ENCODE data around the gene STIP1. TPM values are rescaled to one million over a fixed set of nuclear protein-coding genes. Genes with fewer than 3 reads are reported as not detected.

Gene STIP1
- total and polyA plus RNA-seq, 9 of the 15 experiments (the other 6 are each of a cell fraction or from before 2014, with no cell fraction given) = 58.1 to 465 (median 346) TPM

DNA sequence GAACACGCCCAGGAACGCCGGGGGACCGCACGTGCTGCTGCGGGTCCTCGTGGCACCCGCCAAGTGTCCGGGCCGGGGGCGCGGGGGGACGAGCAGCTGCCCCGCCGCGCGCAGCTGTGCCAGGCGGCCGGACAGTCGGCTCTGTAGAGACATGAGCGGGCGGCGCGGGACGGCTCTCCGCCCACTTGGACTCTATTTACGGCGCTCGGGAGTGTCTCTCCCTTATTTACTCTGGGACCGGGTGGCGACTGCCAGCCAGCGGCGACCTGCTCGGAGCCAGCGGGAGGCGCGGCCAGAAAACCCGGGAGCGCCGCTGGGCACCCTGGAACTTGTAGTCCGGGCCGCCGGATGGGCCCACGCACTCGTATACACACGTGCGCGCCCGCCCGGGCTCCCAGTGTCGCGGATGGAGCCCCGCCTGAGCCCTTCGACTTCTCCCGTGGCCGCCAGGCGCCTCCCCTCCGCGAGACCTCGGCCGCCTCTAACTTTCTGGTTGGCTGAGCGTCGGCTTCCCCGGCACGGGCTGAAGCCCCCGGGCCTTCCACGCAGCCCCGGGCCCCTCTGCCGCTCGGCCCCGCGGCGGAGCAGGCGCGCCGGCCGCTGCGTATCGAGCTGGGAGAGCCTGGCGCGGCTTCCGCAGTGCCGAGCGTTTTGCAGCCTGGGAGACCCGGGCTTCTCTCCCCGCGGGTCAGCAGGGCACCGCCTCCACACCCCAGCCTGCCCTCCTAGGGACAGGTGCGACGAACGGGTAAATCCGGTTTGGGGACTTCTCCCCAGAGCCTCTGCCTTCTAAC lies 19.9 kb upstream of the STIP1 start, which contains the start of gene MACROD1 (continued):
- TF ChIP-seq, protein P1, sequence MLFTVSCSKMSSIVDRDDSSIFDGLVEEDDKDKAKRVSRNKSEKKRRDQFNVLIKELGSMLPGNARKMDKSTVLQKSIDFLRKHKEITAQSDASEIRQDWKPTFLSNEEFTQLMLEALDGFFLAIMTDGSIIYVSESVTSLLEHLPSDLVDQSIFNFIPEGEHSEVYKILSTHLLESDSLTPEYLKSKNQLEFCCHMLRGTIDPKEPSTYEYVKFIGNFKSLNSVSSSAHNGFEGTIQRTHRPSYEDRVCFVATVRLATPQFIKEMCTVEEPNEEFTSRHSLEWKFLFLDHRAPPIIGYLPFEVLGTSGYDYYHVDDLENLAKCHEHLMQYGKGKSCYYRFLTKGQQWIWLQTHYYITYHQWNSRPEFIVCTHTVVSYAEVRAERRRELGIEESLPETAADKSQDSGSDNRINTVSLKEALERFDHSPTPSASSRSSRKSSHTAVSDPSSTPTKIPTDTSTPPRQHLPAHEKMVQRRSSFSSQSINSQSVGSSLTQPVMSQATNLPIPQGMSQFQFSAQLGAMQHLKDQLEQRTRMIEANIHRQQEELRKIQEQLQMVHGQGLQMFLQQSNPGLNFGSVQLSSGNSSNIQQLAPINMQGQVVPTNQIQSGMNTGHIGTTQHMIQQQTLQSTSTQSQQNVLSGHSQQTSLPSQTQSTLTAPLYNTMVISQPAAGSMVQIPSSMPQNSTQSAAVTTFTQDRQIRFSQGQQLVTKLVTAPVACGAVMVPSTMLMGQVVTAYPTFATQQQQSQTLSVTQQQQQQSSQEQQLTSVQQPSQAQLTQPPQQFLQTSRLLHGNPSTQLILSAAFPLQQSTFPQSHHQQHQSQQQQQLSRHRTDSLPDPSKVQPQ (CRISPR knock-in tag; IDR thresholded peaks at IDR 0.05; ENCODE audit: borderline replicate concordance) = no peak
- peak; percentile 68 for TF ChIP-seq ELF1 (tag; IDR thresholded peaks at IDR 0.05)
- TF ChIP-seq, protein P2, sequence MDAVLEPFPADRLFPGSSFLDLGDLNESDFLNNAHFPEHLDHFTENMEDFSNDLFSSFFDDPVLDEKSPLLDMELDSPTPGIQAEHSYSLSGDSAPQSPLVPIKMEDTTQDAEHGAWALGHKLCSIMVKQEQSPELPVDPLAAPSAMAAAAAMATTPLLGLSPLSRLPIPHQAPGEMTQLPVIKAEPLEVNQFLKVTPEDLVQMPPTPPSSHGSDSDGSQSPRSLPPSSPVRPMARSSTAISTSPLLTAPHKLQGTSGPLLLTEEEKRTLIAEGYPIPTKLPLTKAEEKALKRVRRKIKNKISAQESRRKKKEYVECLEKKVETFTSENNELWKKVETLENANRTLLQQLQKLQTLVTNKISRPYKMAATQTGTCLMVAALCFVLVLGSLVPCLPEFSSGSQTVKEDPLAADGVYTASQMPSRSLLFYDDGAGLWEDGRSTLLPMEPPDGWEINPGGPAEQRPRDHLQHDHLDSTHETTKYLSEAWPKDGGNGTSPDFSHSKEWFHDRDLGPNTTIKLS (IDR thresholded peaks at IDR 0.05; ENCODE audit: borderline replicate concordance, low read depth) = peak; percentile 87
- TF ChIP-seq ZFP36 (IDR thresholded peaks at IDR 0.05; ENCODE audit: low read depth, low read length, partially characterized antibody) = no peak
- no peak for TF ChIP-seq ZNF133 (CRISPR knock-in tag; IDR thresholded peaks at IDR 0.05)
- TF ChIP-seq RBBP5 (IDR thresholded peaks at IDR 0.05; ENCODE audit: borderline replicate concordance, insufficient read depth, low read length, poor library complexity, severe bottlenecking) = peak; percentile 66
- TF ChIP-seq HMG20A (CRISPR knock-in tag; conservative IDR thresholded peaks at IDR 0.05) = no peak
- peak; percentile 60; the same call in 1 of the 2 replicates for TF ChIP-seq SIN3B (IDR thresholded peaks at IDR 0.05; ENCODE audit: low read depth)
- 0 out of 2 replicates have a peak, but pooled peaks have one; percentile 5 for TF ChIP-seq TEAD4 (IDR thresholded peaks at IDR 0.05; ENCODE audit: low read length)
- TF ChIP-seq TEAD4 (CRISPR knock-in tag; IDR thresholded peaks at IDR 0.05; ENCODE audit: borderline replicate concordance) = peak; percentile 16; the same call in 1 of the 2 replicates
- TF ChIP-seq, protein P3, sequence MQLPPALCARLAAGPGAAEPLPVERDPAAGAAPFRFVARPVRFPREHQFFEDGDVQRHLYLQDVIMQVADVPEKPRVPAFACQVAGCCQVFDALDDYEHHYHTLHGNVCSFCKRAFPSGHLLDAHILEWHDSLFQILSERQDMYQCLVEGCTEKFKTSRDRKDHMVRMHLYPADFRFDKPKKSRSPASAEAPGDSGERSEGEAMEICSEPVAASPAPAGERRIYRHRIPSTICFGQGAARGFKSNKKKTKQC (CRISPR knock-in tag; IDR thresholded peaks at IDR 0.05) = peak; percentile 62
- TF ChIP-seq, protein P4, sequence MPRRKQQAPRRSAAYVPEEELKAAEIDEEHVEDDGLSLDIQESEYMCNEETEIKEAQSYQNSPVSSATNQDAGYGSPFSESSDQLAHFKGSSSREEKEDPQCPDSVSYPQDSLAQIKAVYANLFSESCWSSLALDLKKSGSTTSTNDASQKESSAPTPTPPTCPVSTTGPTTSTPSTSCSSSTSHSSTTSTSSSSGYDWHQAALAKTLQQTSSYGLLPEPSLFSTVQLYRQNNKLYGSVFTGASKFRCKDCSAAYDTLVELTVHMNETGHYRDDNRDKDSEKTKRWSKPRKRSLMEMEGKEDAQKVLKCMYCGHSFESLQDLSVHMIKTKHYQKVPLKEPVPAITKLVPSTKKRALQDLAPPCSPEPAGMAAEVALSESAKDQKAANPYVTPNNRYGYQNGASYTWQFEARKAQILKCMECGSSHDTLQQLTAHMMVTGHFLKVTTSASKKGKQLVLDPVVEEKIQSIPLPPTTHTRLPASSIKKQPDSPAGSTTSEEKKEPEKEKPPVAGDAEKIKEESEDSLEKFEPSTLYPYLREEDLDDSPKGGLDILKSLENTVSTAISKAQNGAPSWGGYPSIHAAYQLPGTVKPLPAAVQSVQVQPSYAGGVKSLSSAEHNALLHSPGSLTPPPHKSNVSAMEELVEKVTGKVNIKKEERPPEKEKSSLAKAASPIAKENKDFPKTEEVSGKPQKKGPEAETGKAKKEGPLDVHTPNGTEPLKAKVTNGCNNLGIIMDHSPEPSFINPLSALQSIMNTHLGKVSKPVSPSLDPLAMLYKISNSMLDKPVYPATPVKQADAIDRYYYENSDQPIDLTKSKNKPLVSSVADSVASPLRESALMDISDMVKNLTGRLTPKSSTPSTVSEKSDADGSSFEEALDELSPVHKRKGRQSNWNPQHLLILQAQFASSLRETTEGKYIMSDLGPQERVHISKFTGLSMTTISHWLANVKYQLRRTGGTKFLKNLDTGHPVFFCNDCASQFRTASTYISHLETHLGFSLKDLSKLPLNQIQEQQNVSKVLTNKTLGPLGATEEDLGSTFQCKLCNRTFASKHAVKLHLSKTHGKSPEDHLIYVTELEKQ (CRISPR knock-in tag; IDR thresholded peaks at IDR 0.05) = no peak
- no peak for TF ChIP-seq ZNF583 (CRISPR knock-in tag; IDR thresholded peaks at IDR 0.05)
- TF ChIP-seq ATF7 (IDR thresholded peaks at IDR 0.05) = peak; percentile 73
- TF ChIP-seq CREBBP (IDR thresholded peaks at IDR 0.05; ENCODE audit: low read depth, low read length) = no peak
- TF ChIP-seq ZC3H11A (IDR thresholded peaks at IDR 0.05; ENCODE audit: low read depth, low read length) = no peak
- no peak for TF ChIP-seq ATF1 (CRISPR knock-in tag; IDR thresholded peaks at IDR 0.05)
- TF ChIP-seq ATF1 (tag; IDR thresholded peaks at IDR 0.05) = peak; percentile 69
- TF ChIP-seq, protein P5, sequence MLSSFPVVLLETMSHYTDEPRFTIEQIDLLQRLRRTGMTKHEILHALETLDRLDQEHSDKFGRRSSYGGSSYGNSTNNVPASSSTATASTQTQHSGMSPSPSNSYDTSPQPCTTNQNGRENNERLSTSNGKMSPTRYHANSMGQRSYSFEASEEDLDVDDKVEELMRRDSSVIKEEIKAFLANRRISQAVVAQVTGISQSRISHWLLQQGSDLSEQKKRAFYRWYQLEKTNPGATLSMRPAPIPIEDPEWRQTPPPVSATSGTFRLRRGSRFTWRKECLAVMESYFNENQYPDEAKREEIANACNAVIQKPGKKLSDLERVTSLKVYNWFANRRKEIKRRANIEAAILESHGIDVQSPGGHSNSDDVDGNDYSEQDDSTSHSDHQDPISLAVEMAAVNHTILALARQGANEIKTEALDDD (IDR thresholded peaks at IDR 0.05) = no peak
